Right lobe of liver (tissue), 4 donors: ENCODE data around the gene CYP8B1.

Experiments
- CTCF ChIP-seq, 4 donors: fragments of 200-600 bp in 3 of 4; fragments of 450-650 bp in 1 of 4; IDR thresholded peaks; one replicate each; pipeline versions ENCODE4 v1.5.1 to v1.8.0; 2016 to 2022; ENCODE audit warnings: antibody characterized with exemption in 4 of 4, mild to moderate bottlenecking in 2 of 4
- POLR2A ChIP-seq: fragments of 450-650 bp; IDR thresholded peaks from one replicate; pipeline ENCODE4 v1.6.1; 2017; ENCODE audit warnings: antibody characterized with exemption, mild to moderate bottlenecking
- donor health status: DM: no; HTN: no; CAD: no.
- donor health status: DM: no; HTN: no; CAD: no.
- donor health status: DM: no; HTN: yes; CAD: no.

- TF ChIP-seq POLR2A (no peak), CTCF (IDR thresholded peaks at IDR 0.05) (no peak)
These were observed 722 bp upstream of the CYP8B1 start for GRCh38 chr3:42876401-42876800.
